Stomach (tissue), 4 donors: Measurements from ENCODE around the gene MBNL2.

ENCODE experiments used
- EP300 ChIP-seq: sonication (generic); formaldehyde crosslinking; IDR thresholded peaks from one replicate; pipeline ENCODE4 v1.6.1; 2017; ENCODE audit warnings: antibody characterized with exemption
- POLR2AphosphoS5 ChIP-seq, 3 donors: sonication (generic); formaldehyde crosslinking; IDR thresholded peaks; one replicate each; pipeline ENCODE4 v1.6.1; 2016; ENCODE audit warnings: antibody characterized with exemption in 3 of 3
- TF ChIP-seq, protein P1 (sequence below), 7 experiments: fragments of 450-650 bp in 4 of 7; fragments of 200-600 bp in 3 of 7; sonication (generic) in 3 of 7; IDR thresholded peaks; one replicate each; pipeline ENCODE4 v1.5.1; 2016 to 2019; ENCODE audit warnings: antibody characterized with exemption in 7 of 7, control low read depth in 2 of 7, mild to moderate bottlenecking in 1 of 7

DNA sequence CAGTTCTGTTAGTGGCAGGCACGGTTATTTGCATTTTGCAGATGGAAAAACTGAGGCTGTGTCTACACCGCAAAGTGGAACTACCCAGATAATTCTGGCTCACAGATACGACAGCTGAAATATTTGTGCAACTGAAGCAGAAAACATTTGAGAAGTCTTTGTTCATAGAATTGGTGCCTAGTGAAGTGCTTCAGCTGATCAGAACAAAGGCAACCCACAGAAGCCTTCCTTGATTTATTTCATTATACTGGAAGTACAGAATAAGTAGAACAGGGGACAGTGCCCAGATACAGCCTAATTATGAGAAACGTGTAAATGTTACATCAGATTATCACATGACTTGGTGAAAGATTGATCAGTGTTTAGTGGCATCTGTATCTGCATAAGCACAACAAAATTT, 138.5 kb downstream of the MBNL2 start:
- TF ChIP-seq POLR2AphosphoS5 (IDR thresholded peaks at IDR 0.05) (no peak), EP300 (no peak)
- TF ChIP-seq, protein P1, sequence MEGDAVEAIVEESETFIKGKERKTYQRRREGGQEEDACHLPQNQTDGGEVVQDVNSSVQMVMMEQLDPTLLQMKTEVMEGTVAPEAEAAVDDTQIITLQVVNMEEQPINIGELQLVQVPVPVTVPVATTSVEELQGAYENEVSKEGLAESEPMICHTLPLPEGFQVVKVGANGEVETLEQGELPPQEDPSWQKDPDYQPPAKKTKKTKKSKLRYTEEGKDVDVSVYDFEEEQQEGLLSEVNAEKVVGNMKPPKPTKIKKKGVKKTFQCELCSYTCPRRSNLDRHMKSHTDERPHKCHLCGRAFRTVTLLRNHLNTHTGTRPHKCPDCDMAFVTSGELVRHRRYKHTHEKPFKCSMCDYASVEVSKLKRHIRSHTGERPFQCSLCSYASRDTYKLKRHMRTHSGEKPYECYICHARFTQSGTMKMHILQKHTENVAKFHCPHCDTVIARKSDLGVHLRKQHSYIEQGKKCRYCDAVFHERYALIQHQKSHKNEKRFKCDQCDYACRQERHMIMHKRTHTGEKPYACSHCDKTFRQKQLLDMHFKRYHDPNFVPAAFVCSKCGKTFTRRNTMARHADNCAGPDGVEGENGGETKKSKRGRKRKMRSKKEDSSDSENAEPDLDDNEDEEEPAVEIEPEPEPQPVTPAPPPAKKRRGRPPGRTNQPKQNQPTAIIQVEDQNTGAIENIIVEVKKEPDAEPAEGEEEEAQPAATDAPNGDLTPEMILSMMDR (IDR thresholded peaks at IDR 0.05) = no peak
